Glutamatergic neuron (in vitro differentiated cells): Measurements from ENCODE around the gene VASN. TPM values are rescaled to one million over a fixed set of nuclear protein-coding genes. Genes with fewer than 3 reads are reported as not detected.

Experiments used
- DNase-seq: peaks from one replicate; pipeline ENCODE4 v3.0.0; 2022
- H3K27ac Mint-ChIP-seq: one replicate; pipeline ENCODE4 v1.8.0; 2020; ENCODE audit warnings: mild to moderate bottlenecking, mixed read lengths, inconsistent platforms; ENCODE audit not compliant: unreplicated experiment
- H3K27me3 Mint-ChIP-seq: one replicate; pipeline ENCODE4 v1.8.0; 2020; ENCODE audit warnings: mild to moderate bottlenecking, moderate library complexity, mixed read lengths, inconsistent platforms; ENCODE audit not compliant: unreplicated experiment
- H3K36me3 Mint-ChIP-seq: one replicate; pipeline ENCODE4 v1.8.0; 2020; ENCODE audit warnings: mild to moderate bottlenecking, mixed read lengths, inconsistent platforms; ENCODE audit not compliant: unreplicated experiment
- H3K4me1 Mint-ChIP-seq: one replicate; pipeline ENCODE4 v1.8.0; 2020; ENCODE audit warnings: mild to moderate bottlenecking, low read depth, mixed read lengths, inconsistent platforms; ENCODE audit not compliant: unreplicated experiment
- H3K4me3 Mint-ChIP-seq: one replicate; pipeline ENCODE4 v1.8.0; 2020; ENCODE audit warnings: mild to moderate bottlenecking, mixed read lengths, inconsistent platforms; ENCODE audit not compliant: unreplicated experiment
- H3K9me3 Mint-ChIP-seq: one replicate; pipeline ENCODE4 v1.8.0; 2020; ENCODE audit warnings: mild to moderate bottlenecking, moderate library complexity, mixed read lengths, inconsistent platforms; ENCODE audit not compliant: unreplicated experiment
- total RNA-seq: library from RNA; stranded (reverse); fragmentation: NEBNext Ultra II Directional; extraction: Animal tissue kit (Norgen Biotek cat#: 25700); gene quantifications from one replicate; pipeline ENCODE4 v1.2.1, GENCODE V29; 2021; ENCODE audit not compliant: unreplicated experiment
- TF ChIP-seq, protein P1 (sequence below): fragments of 200-600 bp; sonication (generic); IDR thresholded peaks from one replicate; pipeline ENCODE4 v1.5.0; 2021; ENCODE audit not compliant: partially characterized antibody, unreplicated experiment

VASN gene
- total RNA-seq, 1 donor from 2014 or later = 4.1 TPM

DNA sequence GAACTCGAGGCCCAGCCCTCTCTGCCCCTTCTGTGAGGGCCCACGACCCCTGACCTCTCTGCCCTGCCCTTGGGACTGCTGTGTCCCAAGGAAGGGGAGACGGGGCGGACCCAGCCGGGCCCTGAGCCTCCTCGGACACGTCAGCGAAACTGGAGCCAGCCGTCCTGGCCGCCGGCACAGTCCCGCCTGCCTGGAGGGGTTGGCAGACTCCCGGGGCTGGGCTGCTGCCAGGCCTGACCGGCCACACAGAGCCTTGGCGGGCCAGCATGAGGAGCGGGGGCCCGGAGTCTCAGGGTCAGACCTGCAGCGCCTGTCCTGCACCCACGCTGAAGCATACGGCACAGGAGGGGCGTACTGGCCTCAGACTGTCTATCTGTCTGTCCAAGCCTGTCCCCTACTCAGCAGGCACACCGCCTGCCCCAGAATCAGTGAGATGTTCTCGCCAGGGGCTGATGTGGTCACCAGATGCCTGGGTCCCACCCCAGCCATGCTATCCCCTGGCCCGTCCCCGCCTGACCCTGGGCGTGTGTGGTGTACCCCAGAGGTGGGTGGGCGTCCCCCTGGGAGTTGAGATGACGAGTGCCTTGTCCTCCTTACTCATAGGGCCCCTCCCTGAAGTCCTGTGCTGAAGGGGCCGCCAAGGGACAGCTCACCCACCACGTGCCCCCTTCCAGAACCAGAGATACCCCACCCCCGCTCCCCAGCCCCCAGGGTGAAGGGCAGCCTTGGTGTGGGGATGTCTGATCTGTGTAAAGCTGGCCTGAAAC is 4.7 kb downstream of the VASN start:
- H3K27me3 Mint-ChIP-seq = peaks cover 13% of the 10 kb centered on the region
- peaks cover 10% of the 10 kb centered on the region for H3K4me1 Mint-ChIP-seq
- peaks cover 2% of the 10 kb centered on the region for H3K9me3 Mint-ChIP-seq
- no peak overlapping the region for H3K4me3 Mint-ChIP-seq
- TF ChIP-seq, protein P1, sequence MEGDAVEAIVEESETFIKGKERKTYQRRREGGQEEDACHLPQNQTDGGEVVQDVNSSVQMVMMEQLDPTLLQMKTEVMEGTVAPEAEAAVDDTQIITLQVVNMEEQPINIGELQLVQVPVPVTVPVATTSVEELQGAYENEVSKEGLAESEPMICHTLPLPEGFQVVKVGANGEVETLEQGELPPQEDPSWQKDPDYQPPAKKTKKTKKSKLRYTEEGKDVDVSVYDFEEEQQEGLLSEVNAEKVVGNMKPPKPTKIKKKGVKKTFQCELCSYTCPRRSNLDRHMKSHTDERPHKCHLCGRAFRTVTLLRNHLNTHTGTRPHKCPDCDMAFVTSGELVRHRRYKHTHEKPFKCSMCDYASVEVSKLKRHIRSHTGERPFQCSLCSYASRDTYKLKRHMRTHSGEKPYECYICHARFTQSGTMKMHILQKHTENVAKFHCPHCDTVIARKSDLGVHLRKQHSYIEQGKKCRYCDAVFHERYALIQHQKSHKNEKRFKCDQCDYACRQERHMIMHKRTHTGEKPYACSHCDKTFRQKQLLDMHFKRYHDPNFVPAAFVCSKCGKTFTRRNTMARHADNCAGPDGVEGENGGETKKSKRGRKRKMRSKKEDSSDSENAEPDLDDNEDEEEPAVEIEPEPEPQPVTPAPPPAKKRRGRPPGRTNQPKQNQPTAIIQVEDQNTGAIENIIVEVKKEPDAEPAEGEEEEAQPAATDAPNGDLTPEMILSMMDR = no peak
- DNase-seq = no peak
- no peaks in the 10 kb centered on the region for H3K36me3 Mint-ChIP-seq
- no peak overlapping the region for H3K27ac Mint-ChIP-seq

DNA sequence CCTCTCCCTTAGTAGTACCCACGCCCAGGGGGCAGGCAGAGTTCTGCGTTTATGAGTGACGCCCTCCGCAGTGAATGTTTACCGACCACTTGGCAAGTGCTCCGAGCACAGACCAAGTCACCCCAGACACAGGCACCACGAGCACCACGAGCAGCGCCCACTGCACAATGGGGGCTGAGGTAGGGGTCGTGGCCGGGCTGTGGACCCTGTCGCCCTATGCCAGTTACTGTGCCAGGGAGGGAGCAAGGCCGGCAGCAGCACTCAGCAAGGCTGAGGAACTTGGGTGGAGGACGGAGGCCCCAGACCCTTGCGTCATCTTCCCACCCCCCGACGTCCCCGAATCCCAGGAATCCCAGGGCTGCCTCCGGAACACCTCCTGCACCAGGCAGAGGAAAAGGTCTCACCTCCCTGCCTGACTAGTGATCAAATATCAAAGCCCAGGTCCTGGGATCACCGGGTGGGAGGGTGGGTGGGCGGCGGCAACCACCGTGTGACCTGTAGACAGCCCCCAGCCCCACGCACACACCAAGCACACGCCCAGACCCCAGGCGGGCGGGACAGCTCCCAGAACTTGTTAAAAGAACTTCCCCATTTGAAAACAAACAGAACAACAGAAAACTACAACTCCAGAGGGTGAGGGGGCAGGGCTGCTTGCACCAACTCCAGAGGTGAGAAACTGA is 5.4 kb downstream of the VASN start:
- Mint-ChIP-seq H3K4me3 (no peak overlapping the region), H3K27ac (no peak overlapping the region), H3K36me3 (no peaks in the 10 kb centered on the region), H3K27me3 (peaks cover 13% of the 10 kb centered on the region), H3K4me1 (peaks cover 10% of the 10 kb centered on the region), H3K9me3 (peaks cover 2% of the 10 kb centered on the region)
- TF ChIP-seq, protein P1 = no peak
- DNase-seq = no peak

DNA sequence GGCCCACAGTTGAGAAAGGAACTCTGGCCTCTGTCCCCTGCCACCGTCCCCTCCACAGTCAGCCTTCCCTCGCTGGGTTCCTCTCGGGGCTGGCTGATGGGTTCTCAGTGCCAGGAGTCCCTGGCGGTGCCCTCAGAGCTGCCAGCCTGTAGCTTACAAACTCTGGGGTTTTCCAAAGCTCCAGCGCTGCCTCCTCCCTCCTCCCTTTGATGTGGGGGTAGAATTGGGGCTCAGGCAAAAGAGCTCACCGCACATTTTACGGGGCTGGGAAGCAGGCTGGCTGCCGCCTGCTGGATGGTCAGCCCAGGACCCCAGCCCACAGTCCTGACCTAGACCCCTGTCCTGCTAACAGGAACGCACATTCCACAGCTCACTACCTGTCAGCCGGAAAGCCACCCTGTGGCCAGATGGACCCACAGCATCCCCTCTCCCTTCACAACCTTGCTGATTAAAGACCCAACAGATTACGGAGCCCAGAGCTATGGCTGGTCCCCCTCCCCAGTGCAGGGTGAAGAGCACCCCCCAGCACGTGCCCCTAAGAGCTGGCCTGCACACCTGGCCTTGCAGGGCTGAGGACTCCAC is 6.0 kb downstream of the VASN start:
- peaks cover 12% of the 10 kb centered on the region for H3K27me3 Mint-ChIP-seq
- DNase-seq = no peak
- no peak overlapping the region for H3K4me3 Mint-ChIP-seq
- peaks cover 2% of the 10 kb centered on the region for H3K9me3 Mint-ChIP-seq
- peaks cover 10% of the 10 kb centered on the region for H3K4me1 Mint-ChIP-seq
- TF ChIP-seq, protein P1 = no peak
- no peak overlapping the region for H3K27ac Mint-ChIP-seq
- no peaks in the 10 kb centered on the region for H3K36me3 Mint-ChIP-seq

DNA sequence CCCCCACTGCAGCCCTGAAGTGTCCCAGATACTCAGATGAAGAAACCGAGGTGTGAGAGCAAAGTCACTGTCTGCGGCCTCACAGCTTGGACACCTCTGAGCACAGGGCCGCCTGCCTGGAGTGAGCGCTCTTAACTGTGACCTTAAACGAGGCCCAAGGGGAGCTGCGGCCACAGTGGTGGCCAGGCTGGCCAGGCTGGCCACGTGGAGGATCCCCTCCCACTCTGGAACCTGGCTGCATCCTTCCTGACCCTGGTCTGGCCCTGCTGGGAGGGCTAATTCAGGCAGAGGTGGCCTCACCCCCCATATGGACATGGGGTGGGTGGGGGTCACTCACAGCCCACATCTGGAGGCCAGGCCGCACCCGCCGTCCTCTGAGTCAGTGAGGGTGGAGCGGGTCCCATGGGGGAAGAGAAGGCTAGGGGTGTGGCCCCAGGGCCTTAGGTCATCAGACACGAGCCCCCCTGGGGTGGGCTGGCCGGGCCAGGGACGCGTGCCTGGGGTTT is 6.6 kb downstream of the VASN start:
- TF ChIP-seq, protein P1 = no peak
- DNase-seq = no peak
- Mint-ChIP-seq H3K9me3 (peaks cover 2% of the 10 kb centered on the region), H3K27me3 (peaks cover 12% of the 10 kb centered on the region), H3K4me1 (peaks cover 7% of the 10 kb centered on the region), H3K36me3 (no peaks in the 10 kb centered on the region), H3K4me3 (no peak overlapping the region), H3K27ac (no peak overlapping the region)
